ENCODE data around the gene TACSTD2.

TACSTD2 gene

DNA sequence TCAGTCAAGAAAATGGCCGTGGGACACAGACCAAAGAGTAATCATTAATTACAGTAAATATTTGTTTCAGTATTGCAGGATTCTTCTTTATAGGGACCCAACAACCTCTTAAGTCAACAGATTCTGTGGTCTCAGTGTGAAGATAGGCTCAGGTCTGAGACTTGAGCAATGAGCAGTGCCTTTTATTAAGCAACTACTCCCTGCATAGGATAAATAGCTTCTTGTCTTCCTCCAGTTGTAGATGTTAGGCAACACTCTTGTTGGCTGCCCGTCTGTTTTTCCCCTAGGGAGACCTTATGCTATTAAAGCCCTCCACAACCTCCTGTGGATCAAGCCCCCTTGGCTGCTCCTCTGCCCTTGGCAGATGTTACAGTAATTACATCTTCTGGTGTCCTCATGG, 28.7 kb downstream of the TACSTD2 start (continued):
- TF ChIP-seq INSM2 (tag by site-specific recombination; IDR thresholded peaks at IDR 0.05) (no peak), ZNF501 (tag by site-specific recombination; IDR thresholded peaks at IDR 0.05) (no peak), ZNF341 (tag by site-specific recombination; IDR thresholded peaks at IDR 0.05; ENCODE audit: low read depth) (no peak), ZNF433 (tag by site-specific recombination; IDR thresholded peaks at IDR 0.05; ENCODE audit: low read depth) (no peak), KLF7 (tag by site-specific recombination; IDR thresholded peaks at IDR 0.05; ENCODE audit: borderline replicate concordance) (no peak), SP2 (tag by site-specific recombination; IDR thresholded peaks at IDR 0.05) (no peak)

DNA sequence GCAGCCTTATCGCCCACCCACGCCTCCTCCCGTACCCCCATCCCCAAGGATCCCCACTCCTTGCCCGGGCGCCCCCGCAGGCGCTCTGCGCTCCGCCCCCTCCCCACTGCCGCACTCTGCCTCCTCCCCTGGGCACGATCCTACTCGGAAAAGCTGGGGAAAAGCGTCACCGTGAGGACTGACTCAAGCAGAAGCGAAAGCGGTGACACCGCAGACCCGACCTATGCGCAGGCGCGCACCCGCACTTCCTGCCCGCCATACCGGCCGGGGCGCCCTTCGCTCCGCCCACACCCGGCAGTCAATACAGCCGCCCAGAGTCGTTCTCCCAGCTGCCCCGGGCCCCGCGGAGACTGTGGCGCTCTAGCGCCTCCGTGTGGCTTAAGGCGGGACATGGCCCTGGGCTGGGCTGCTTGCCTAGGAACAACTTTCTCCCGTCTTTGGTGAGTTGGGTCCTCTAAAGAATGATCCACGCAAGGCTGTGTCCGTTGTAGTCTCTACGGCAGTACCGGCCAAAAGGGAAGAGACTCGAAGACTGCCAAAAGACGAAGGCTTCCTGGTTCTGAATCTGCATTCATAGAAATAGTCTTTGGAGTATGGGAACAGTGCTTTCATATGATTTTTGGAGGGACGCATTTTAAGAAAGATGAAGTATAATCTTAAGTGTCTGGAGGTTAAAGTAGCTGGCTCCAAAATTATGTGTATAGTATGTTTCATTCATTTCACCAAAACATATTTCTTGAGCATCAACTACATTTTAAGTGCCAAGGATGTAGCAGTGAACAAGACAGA, 30.3 kb downstream of the TACSTD2 start, which contains the start of gene OMA1:
Gene OMA1 (minus strand): TSS at position 207 of the 789 bp plus-strand sequence. CDS start 7,432 bp downstream, outside the sequence.
- Histone ChIP-seq H3K4me3 (ENCODE audit: low read depth, low read length) (peak within 1 kb of the TSS; percentile 79), H3K4me1 (ENCODE audit: control insufficient read depth, insufficient read depth, low read length) (no peaks in the 10 kb centered on the region), H3K36me3 (ENCODE audit: control insufficient read depth in 2 of 2, insufficient read depth in 1 of 2, low read length in 2 of 2) (no peaks in the 10 kb centered on the region), H3K9me3 (ENCODE audit: control insufficient read depth, insufficient read depth, low read depth, low read length) (no peaks in the 10 kb centered on the region), H3K27ac (ENCODE audit: extremely low read depth, low read depth, low read length) (peak within 1 kb of the TSS; percentile 58)
- CTCF ChIA-PET, result interaction anchor here (0.6 to 3.8 kb wide), 16 partner anchors 11 to 1213 kb away, joined by 3 to 34 read pairs (median 6); no protein-coding TSS in a partner anchor
- POLR2A ChIA-PET, result interaction anchor here (0.5 to 1.7 kb wide), 13 partner anchors 9 to 1578 kb away, joined by 3 to 8 read pairs (median 4); no protein-coding TSS in a partner anchor
- TF ChIP-seq ZNF660 (tag by site-specific recombination; IDR thresholded peaks at IDR 0.05), result peak; percentile 85
- TF ChIP-seq, protein P1, sequence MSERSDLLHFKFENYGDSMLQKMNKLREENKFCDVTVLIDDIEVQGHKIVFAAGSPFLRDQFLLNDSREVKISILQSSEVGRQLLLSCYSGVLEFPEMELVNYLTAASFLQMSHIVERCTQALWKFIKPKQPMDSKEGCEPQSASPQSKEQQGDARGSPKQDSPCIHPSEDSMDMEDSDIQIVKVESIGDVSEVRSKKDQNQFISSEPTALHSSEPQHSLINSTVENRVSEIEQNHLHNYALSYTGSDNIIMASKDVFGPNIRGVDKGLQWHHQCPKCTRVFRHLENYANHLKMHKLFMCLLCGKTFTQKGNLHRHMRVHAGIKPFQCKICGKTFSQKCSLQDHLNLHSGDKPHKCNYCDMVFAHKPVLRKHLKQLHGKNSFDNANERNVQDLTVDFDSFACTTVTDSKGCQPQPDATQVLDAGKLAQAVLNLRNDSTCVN (tag by site-specific recombination; optimal IDR thresholded peaks at IDR 0.05), result peak; percentile 75
- TF ChIP-seq ZSCAN30 (tag by site-specific recombination; IDR thresholded peaks at IDR 0.05), result 0 out of 2 replicates have a peak, but pooled peaks have one; percentile 40
- peak; percentile 46; the same call in 1 of the 2 replicates for TF ChIP-seq IKZF3 (tag by site-specific recombination; IDR thresholded peaks at IDR 0.05)
- peak; percentile 88 for TF ChIP-seq ZFHX2 (tag by site-specific recombination; conservative IDR thresholded peaks at IDR 0.05)
- no peak; the same call in 1 of the 2 replicates for TF ChIP-seq ZFP37 (tag by site-specific recombination; IDR thresholded peaks at IDR 0.05)
- peak; percentile 88 for TF ChIP-seq ZNF76 (tag by site-specific recombination; IDR thresholded peaks at IDR 0.05; ENCODE audit: borderline replicate concordance, low read depth)
- TF ChIP-seq ZNF354C (tag by site-specific recombination; IDR thresholded peaks at IDR 0.05; ENCODE audit: borderline replicate concordance, low read depth), result no peak
- TF ChIP-seq EGR2 (tag by site-specific recombination; IDR thresholded peaks at IDR 0.05; ENCODE audit: low read depth), result peak; percentile 64
- TF ChIP-seq ZNF629 (tag by site-specific recombination; IDR thresholded peaks at IDR 0.05), result peak; percentile 74
- no peak for TF ChIP-seq ZNF670 (tag by site-specific recombination; IDR thresholded peaks at IDR 0.05; ENCODE audit: low read depth)
- TF ChIP-seq SP3 (tag by site-specific recombination; IDR thresholded peaks at IDR 0.05), result peak; percentile 59; the same call in 1 of the 2 replicates
- TF ChIP-seq KLF9 (tag by site-specific recombination; IDR thresholded peaks at IDR 0.05; ENCODE audit: low read depth), result peak; percentile 33
- no peak for TF ChIP-seq ZIC2 (tag by site-specific recombination; IDR thresholded peaks at IDR 0.05)
- no peak for TF ChIP-seq ZNF140 (tag by site-specific recombination; IDR thresholded peaks at IDR 0.05)
- TF ChIP-seq, protein P2, sequence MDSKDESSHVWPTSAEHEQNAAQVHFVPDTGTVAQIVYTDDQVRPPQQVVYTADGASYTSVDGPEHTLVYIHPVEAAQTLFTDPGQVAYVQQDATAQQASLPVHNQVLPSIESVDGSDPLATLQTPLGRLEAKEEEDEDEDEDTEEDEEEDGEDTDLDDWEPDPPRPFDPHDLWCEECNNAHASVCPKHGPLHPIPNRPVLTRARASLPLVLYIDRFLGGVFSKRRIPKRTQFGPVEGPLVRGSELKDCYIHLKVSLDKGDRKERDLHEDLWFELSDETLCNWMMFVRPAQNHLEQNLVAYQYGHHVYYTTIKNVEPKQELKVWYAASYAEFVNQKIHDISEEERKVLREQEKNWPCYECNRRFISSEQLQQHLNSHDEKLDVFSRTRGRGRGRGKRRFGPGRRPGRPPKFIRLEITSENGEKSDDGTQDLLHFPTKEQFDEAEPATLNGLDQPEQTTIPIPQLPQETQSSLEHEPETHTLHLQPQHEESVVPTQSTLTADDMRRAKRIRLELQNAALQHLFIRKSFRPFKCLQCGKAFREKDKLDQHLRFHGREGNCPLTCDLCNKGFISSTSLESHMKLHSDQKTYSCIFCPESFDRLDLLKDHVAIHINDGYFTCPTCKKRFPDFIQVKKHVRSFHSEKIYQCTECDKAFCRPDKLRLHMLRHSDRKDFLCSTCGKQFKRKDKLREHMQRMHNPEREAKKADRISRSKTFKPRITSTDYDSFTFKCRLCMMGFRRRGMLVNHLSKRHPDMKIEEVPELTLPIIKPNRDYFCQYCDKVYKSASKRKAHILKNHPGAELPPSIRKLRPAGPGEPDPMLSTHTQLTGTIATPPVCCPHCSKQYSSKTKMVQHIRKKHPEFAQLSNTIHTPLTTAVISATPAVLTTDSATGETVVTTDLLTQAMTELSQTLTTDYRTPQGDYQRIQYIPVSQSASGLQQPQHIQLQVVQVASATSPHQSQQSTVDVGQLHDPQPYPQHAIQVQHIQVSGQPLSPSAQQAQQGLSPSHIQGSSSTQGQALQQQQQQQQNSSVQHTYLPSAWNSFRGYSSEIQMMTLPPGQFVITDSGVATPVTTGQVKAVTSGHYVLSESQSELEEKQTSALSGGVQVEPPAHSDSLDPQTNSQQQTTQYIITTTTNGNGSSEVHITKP (tag by site-specific recombination; IDR thresholded peaks at IDR 0.05), result 0 out of 2 replicates have a peak, but pooled peaks have one; percentile 6
- peak; percentile 90 for TF ChIP-seq PRDM1 (tag by site-specific recombination; IDR thresholded peaks at IDR 0.05)
- no peak for TF ChIP-seq ZNF639 (tag by site-specific recombination; IDR thresholded peaks at IDR 0.05)
- no peak for TF ChIP-seq MZF1 (tag by site-specific recombination; IDR thresholded peaks at IDR 0.05; ENCODE audit: borderline replicate concordance)
- no peak for TF ChIP-seq ZNF169 (tag by site-specific recombination; IDR thresholded peaks at IDR 0.05)
